Activated CD4-positive, CD25-positive, alpha-beta regulatory T cell (primary cell): ENCODE measurements around the gene APOA1.
"Not testable (repeated sequence)": the region's sequence is repeated elsewhere in the genome, so short reads cannot be mapped to it uniquely, and the experiment has no call there.

Experiments
- DNase-seq, 4 experiments: peaks; one replicate each; lab custom pipeline; 2025; lab: John Stamatoyannopoulos, UW

APOA1 gene

GRCh38 chr11:116857936-116858335, 20.5 kb upstream of the APOA1 start:
- DNase-seq = no peak

- DNase-seq = no peak
Observed at GRCh38 chr11:116857316-116857715, 19.9 kb upstream of the APOA1 start.

- no peak for DNase-seq
Observed at GRCh38 chr11:116856423-116856822, 19.0 kb upstream of the APOA1 start.

- DNase-seq = no peak
Observed at GRCh38 chr11:116855413-116855812, 18.0 kb upstream of the APOA1 start.

GRCh38 chr11:116853461-116854073, 16.1 kb upstream of the APOA1 start:
- peak in 3 of 4 experiments; percentile 21 to 43 (median 26) for DNase-seq

- no peak for DNase-seq
Observed at GRCh38 chr11:116852261-116853031, 15.0 kb upstream of the APOA1 start.

GRCh38 chr11:116851626-116852025, 14.2 kb upstream of the APOA1 start:
- no peak for DNase-seq

- no peak for DNase-seq
Observed at GRCh38 chr11:116849486-116849885, 12.1 kb upstream of the APOA1 start.

- no peak for DNase-seq
Observed at GRCh38 chr11:116849060-116849459, 11.6 kb upstream of the APOA1 start.

- DNase-seq = no peak
Observed at GRCh38 chr11:116847612-116848011, 10.2 kb upstream of the APOA1 start.

- no peak for DNase-seq
Observed at GRCh38 chr11:116844722-116845121, 7.3 kb upstream of the APOA1 start.

GRCh38 chr11:116843661-116844060, 6.2 kb upstream of the APOA1 start:
- no peak for DNase-seq

- no peak for DNase-seq
Observed at GRCh38 chr11:116842909-116843308, 5.5 kb upstream of the APOA1 start.

- no peak for DNase-seq
Observed at GRCh38 chr11:116842117-116842516, 4.7 kb upstream of the APOA1 start.

- DNase-seq = no peak
Observed at GRCh38 chr11:116840746-116841296, 3.4 kb upstream of the APOA1 start.

GRCh38 chr11:116840224-116840745, 2.9 kb upstream of the APOA1 start:
- DNase-seq = no peak

- DNase-seq = no peak
Observed at GRCh38 chr11:116838321-116839084, 1.1 kb upstream of the APOA1 start.

GRCh38 chr11:116836632-116836991, 810 bp downstream of the APOA1 start:
- DNase-seq = no peak

GRCh38 chr11:116835791-116836631, 1.4 kb downstream of the APOA1 start:
- DNase-seq = peak; percentile 34 to 65 (median 53)

- no peak for DNase-seq
Observed at GRCh38 chr11:116835042-116835772, 2.2 kb downstream of the APOA1 start.

GRCh38 chr11:116834535-116835041, 2.8 kb downstream of the APOA1 start:
- not testable (repeated sequence) for DNase-seq
